Epithelial cell of esophagus (primary cell): Measurements from ENCODE around the gene GPR180.

Source experiments
- DNase-seq: peaks from one replicate; pipeline ENCODE4 v3.0.0; 2010; ENCODE audit warnings: low read depth
- H3K4me3 ChIP-seq: 2 replicates; pipeline ENCODE4 v1.5.1; 2011; ENCODE audit warnings: mild to moderate bottlenecking, low read length, control low read depth
- CTCF ChIP-seq: IDR thresholded peaks from 2 replicates; pipeline ENCODE4 v1.5.1; 2011; ENCODE audit warnings: low read depth, mild to moderate bottlenecking, low read length, control low read depth, inconsistent platforms; ENCODE audit not compliant: insufficient read depth; ENCODE audit errors: missing control alignments

Gene GPR180

GRCh38 chr13:94679614-94680013 is 78.0 kb downstream of the GPR180 start:
- peak; percentile 60 for DNase-seq
- H3K4me3 ChIP-seq, result no peak overlapping the region
- no peak for TF ChIP-seq CTCF

GRCh38 chr13:94682229-94682628 is 80.6 kb downstream of the GPR180 start:
- no peak overlapping the region for H3K4me3 ChIP-seq
- no peak for TF ChIP-seq CTCF
- DNase-seq, result no peak

GRCh38 chr13:94683409-94683808 is 81.8 kb downstream of the GPR180 start:
- no peak overlapping the region for H3K4me3 ChIP-seq
- no peak for DNase-seq
- TF ChIP-seq CTCF, result no peak
